ENCODE measurements around the gene BCL11B.
A peak's percentile ranks its signal among the peaks of the same experiment; 100 is the strongest.

BCL11B gene

GRCh38 chr14:99276482-99276881, 4.5 kb upstream of the BCL11B start:
- H3K27me3 ChIP-seq (ENCODE audit: control insufficient read depth in 1 of 2, insufficient read depth in 2 of 2, low read length in 2 of 2), result no peaks in the 10 kb centered on the region
- H3K36me3 ChIP-seq (ENCODE audit: control insufficient read depth in 1 of 2, insufficient read depth in 2 of 2, low read length in 2 of 2), result no peaks in the 10 kb centered on the region
- no peak overlapping the region for H3K27ac ChIP-seq (ENCODE audit: low read depth, low read length)
- H3K4me1 ChIP-seq (ENCODE audit: control insufficient read depth in 1 of 2, insufficient read depth in 2 of 2, low read length in 2 of 2), result peaks cover 0 to 14% of the 10 kb centered on the region in 2 donors
- H3K4me3 ChIP-seq (ENCODE audit: low read depth in 1 of 2, low read length in 2 of 2), result no peak overlapping the region
- H3K9ac ChIP-seq (ENCODE audit: low read depth in 1 of 2, low read length in 2 of 2), result no peak overlapping the region
- no peaks in the 10 kb centered on the region for H3K9me3 ChIP-seq (ENCODE audit: control insufficient read depth in 1 of 2, low read length in 2 of 2)

DNA sequence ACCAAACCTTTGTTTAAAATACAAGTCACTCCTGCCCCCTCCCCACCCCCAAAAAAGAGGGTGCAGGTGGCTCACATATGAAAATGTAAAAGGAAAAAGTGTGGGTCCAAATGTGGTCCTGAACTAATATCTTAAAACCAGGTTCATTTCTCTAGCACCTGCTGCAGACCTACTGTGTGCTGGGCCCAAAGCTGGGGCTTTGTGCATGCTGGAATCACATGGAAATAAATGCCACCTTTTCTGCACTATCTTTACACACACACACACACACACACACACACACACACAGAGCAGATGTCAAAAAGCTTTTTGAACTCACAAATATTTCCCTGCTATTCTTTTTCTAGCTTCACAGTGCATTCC, 3.2 kb upstream of the BCL11B start:
- Histone ChIP-seq H3K36me3 (ENCODE audit: control insufficient read depth in 1 of 2, insufficient read depth in 2 of 2, low read length in 2 of 2) (no peaks in the 10 kb centered on the region), H3K4me3 (ENCODE audit: low read depth in 1 of 2, low read length in 2 of 2) (no peak overlapping the region), H3K27me3 (ENCODE audit: control insufficient read depth in 1 of 2, insufficient read depth in 2 of 2, low read length in 2 of 2) (no peaks in the 10 kb centered on the region), H3K4me1 (ENCODE audit: control insufficient read depth in 1 of 2, insufficient read depth in 2 of 2, low read length in 2 of 2) (peaks cover 0 to 14% of the 10 kb centered on the region in 2 donors), H3K9me3 (ENCODE audit: control insufficient read depth in 1 of 2, low read length in 2 of 2) (no peaks in the 10 kb centered on the region), H3K27ac (ENCODE audit: low read depth, low read length) (no peak overlapping the region), H3K9ac (ENCODE audit: low read depth in 1 of 2, low read length in 2 of 2) (no peak overlapping the region)

- H3K4me3 ChIP-seq (ENCODE audit: low read depth in 1 of 2, low read length in 2 of 2), result peak overlapping the region; percentile 67 to 80
- H3K27ac ChIP-seq (ENCODE audit: low read depth, low read length), result peak overlapping the region; percentile 78
- H3K36me3 ChIP-seq (ENCODE audit: control insufficient read depth in 1 of 2, insufficient read depth in 2 of 2, low read length in 2 of 2), result no peaks in the 10 kb centered on the region
- H3K4me1 ChIP-seq (ENCODE audit: control insufficient read depth in 1 of 2, insufficient read depth in 2 of 2, low read length in 2 of 2), result peaks cover 0 to 14% of the 10 kb centered on the region in 2 donors
- peak overlapping the region; percentile 37 to 66 for H3K9ac ChIP-seq (ENCODE audit: low read depth in 1 of 2, low read length in 2 of 2)
- H3K9me3 ChIP-seq (ENCODE audit: control insufficient read depth in 1 of 2, low read length in 2 of 2), result no peaks in the 10 kb centered on the region
- no peaks in the 10 kb centered on the region for H3K27me3 ChIP-seq (ENCODE audit: control insufficient read depth in 1 of 2, insufficient read depth in 2 of 2, low read length in 2 of 2)
Measured at GRCh38 chr14:99274346-99275221, 2.6 kb upstream of the BCL11B start.

- Histone ChIP-seq H3K9me3 (ENCODE audit: control insufficient read depth in 1 of 2, low read length in 2 of 2) (no peaks in the 10 kb centered on the region), H3K36me3 (ENCODE audit: control insufficient read depth in 1 of 2, insufficient read depth in 2 of 2, low read length in 2 of 2) (no peaks in the 10 kb centered on the region), H3K4me1 (ENCODE audit: control insufficient read depth in 1 of 2, insufficient read depth in 2 of 2, low read length in 2 of 2) (peaks cover 0 to 14% of the 10 kb centered on the region in 2 donors), H3K27ac (ENCODE audit: low read depth, low read length) (peak overlapping the region; percentile 78), H3K4me3 (ENCODE audit: low read depth in 1 of 2, low read length in 2 of 2) (peak overlapping the region; percentile 67 to 80), H3K27me3 (ENCODE audit: control insufficient read depth in 1 of 2, insufficient read depth in 2 of 2, low read length in 2 of 2) (no peaks in the 10 kb centered on the region), H3K9ac (ENCODE audit: low read depth in 1 of 2, low read length in 2 of 2) (peak overlapping the region; percentile 44 to 66)
Measured at GRCh38 chr14:99273766-99274345, 1.9 kb upstream of the BCL11B start.

GRCh38 chr14:99272899-99273765, 1.1 kb upstream of the BCL11B start:
- peak overlapping the region; percentile 78 for H3K27ac ChIP-seq (ENCODE audit: low read depth, low read length)
- no peaks in the 10 kb centered on the region for H3K9me3 ChIP-seq (ENCODE audit: control insufficient read depth in 1 of 2, low read length in 2 of 2)
- H3K4me1 ChIP-seq (ENCODE audit: control insufficient read depth in 1 of 2, insufficient read depth in 2 of 2, low read length in 2 of 2), result peaks cover 0 to 14% of the 10 kb centered on the region in 2 donors
- H3K27me3 ChIP-seq (ENCODE audit: control insufficient read depth in 1 of 2, insufficient read depth in 2 of 2, low read length in 2 of 2), result peaks cover 0 to under 1% of the 10 kb centered on the region in 2 donors
- no peaks in the 10 kb centered on the region for H3K36me3 ChIP-seq (ENCODE audit: control insufficient read depth in 1 of 2, insufficient read depth in 2 of 2, low read length in 2 of 2)
- peak overlapping the region; percentile 44 to 54 for H3K9ac ChIP-seq (ENCODE audit: low read depth in 1 of 2, low read length in 2 of 2)
- H3K4me3 ChIP-seq (ENCODE audit: low read depth in 1 of 2, low read length in 2 of 2), result peak overlapping the region; percentile 67 to 80

DNA sequence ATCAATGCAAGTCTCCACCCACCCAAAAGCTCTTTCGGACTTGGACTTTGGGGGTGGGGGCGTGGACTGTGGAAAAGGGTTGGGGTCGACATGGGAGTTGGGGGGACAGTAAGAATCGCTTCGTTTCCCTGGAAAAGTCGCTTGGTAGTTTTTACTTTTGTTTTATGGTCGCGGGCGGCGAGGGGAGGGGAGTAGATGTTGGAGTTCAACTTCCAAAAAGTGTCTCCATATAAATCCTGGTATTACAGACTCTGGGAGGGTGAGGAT, 568 bp upstream of the BCL11B start:
- H3K27me3 ChIP-seq (ENCODE audit: control insufficient read depth in 1 of 2, insufficient read depth in 2 of 2, low read length in 2 of 2), result peaks cover 0 to 4% of the 10 kb centered on the region in 2 donors

DNA sequence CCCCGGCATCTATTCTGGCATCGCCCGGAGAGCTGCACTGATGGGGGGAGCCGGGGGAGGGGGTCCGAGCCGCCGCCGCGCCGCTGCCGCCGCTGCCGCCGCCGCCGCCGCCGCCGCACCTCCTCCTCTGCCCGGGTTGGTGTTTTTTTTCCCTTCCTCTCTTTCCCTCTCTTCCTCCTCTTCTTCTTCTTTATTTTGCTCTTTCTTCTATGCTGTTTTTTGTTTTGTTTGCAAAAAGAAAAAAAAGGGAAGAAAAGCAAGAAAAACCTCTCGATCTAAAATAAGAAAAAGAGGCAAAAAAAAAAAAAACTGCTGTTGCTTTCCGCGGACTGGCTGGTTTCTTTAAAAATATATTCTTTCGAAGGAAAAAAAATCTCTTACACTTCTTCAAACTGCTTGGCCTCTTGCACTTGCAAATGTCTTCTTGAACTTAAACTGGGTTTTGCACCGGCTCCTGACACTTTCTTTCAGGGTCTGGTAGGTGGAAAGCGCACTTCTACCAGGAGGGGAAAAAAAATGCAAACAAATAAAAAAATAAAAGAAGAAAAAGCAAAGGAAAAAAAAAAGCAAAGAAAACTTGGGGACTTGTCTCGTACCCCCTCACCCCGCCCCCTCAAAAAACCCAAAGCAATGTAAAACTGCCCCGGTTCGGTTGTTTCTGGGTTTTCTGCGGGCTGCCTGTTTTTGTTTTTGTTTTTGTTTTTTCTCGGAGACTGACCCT, 616 bp downstream of the BCL11B start:
- no peaks in the 10 kb centered on the region for H3K36me3 ChIP-seq (ENCODE audit: control insufficient read depth in 1 of 2, insufficient read depth in 2 of 2, low read length in 2 of 2)
- H3K4me3 ChIP-seq (ENCODE audit: low read depth in 1 of 2, low read length in 2 of 2), result peak overlapping the region; percentile 67 to 80
- H3K9me3 ChIP-seq (ENCODE audit: control insufficient read depth in 1 of 2, low read length in 2 of 2), result no peaks in the 10 kb centered on the region
- peaks cover 0 to 4% of the 10 kb centered on the region in 2 donors for H3K27me3 ChIP-seq (ENCODE audit: control insufficient read depth in 1 of 2, insufficient read depth in 2 of 2, low read length in 2 of 2)
- peak overlapping the region; percentile 54 to 63 for H3K9ac ChIP-seq (ENCODE audit: low read depth in 1 of 2, low read length in 2 of 2)
- H3K4me1 ChIP-seq (ENCODE audit: control insufficient read depth in 1 of 2, insufficient read depth in 2 of 2, low read length in 2 of 2), result peaks cover 0 to 15% of the 10 kb centered on the region in 2 donors
- no peak overlapping the region for H3K27ac ChIP-seq (ENCODE audit: low read depth, low read length)

More for the DNA sequence above, 568 bp upstream of the BCL11B start:
- no peak overlapping the region for H3K27ac ChIP-seq (ENCODE audit: low read depth, low read length)
- no peaks in the 10 kb centered on the region for H3K9me3 ChIP-seq (ENCODE audit: control insufficient read depth in 1 of 2, low read length in 2 of 2)
- H3K9ac ChIP-seq (ENCODE audit: low read depth in 1 of 2, low read length in 2 of 2), result peak overlapping the region in 1 of 2 donors; percentile 47
- H3K4me3 ChIP-seq (ENCODE audit: low read depth in 1 of 2, low read length in 2 of 2), result peak overlapping the region; percentile 67 to 80
- H3K4me1 ChIP-seq (ENCODE audit: control insufficient read depth in 1 of 2, insufficient read depth in 2 of 2, low read length in 2 of 2), result peaks cover 0 to 14% of the 10 kb centered on the region in 2 donors
- no peaks in the 10 kb centered on the region for H3K36me3 ChIP-seq (ENCODE audit: control insufficient read depth in 1 of 2, insufficient read depth in 2 of 2, low read length in 2 of 2)

- Histone ChIP-seq H3K27ac (ENCODE audit: low read depth, low read length) (no peak overlapping the region), H3K9ac (ENCODE audit: low read depth in 1 of 2, low read length in 2 of 2) (peak overlapping the region in 1 of 2 donors; percentile 55), H3K27me3 (ENCODE audit: control insufficient read depth in 1 of 2, insufficient read depth in 2 of 2, low read length in 2 of 2) (peaks cover 0 to 4% of the 10 kb centered on the region in 2 donors), H3K9me3 (ENCODE audit: control insufficient read depth in 1 of 2, low read length in 2 of 2) (no peaks in the 10 kb centered on the region), H3K36me3 (ENCODE audit: control insufficient read depth in 1 of 2, insufficient read depth in 2 of 2, low read length in 2 of 2) (no peaks in the 10 kb centered on the region), H3K4me1 (ENCODE audit: control insufficient read depth in 1 of 2, insufficient read depth in 2 of 2, low read length in 2 of 2) (peaks cover 0 to 21% of the 10 kb centered on the region in 2 donors), H3K4me3 (ENCODE audit: low read depth in 1 of 2, low read length in 2 of 2) (peak overlapping the region; percentile 67 to 75)
Measured at GRCh38 chr14:99270458-99271220, 1.4 kb downstream of the BCL11B start.

All from duodenal mucosa (tissue), 2 donors.